ENCODE measurements around the gene OPN1SW. TPM values are rescaled to one million over a fixed set of nuclear protein-coding genes. Genes with fewer than 3 reads are reported as not detected.

The OPN1SW gene
- polyA plus RNA-seq, 1 donor from 2014 or later = not detected

Other genes starting within 250 kb of the OPN1SW start
- gene GARIN1A, start 103.5 kb downstream of the OPN1SW start, polyA plus RNA-seq = 0.10 TPM
- gene CALU, start 36.4 kb downstream of the OPN1SW start, polyA plus RNA-seq = 20.8 TPM
- gene CCDC136, start 16.2 kb upstream of the OPN1SW start, polyA plus RNA-seq = 0.85 TPM
- not detected for gene FLNC, start 54.6 kb upstream of the OPN1SW start, polyA plus RNA-seq
- 325 TPM for gene ATP6V1F, start 87.1 kb upstream of the OPN1SW start, polyA plus RNA-seq
- 0.26 TPM for gene KCP, start 134.9 kb upstream of the OPN1SW start, polyA plus RNA-seq
- gene IRF5, start 162.1 kb upstream of the OPN1SW start, polyA plus RNA-seq = 132 TPM

Measured in IgD-negative memory B cell (primary cell).